ENCODE measurements around the gene CARD10. TPM values are rescaled to one million over a fixed set of nuclear protein-coding genes. Genes with fewer than 3 reads are reported as not detected.

Gene CARD10
- polyA plus RNA-seq, 1 donor (not counting 4 experiments of a cell fraction or from before 2014, with no cell fraction given), result 32.2 TPM

DNA sequence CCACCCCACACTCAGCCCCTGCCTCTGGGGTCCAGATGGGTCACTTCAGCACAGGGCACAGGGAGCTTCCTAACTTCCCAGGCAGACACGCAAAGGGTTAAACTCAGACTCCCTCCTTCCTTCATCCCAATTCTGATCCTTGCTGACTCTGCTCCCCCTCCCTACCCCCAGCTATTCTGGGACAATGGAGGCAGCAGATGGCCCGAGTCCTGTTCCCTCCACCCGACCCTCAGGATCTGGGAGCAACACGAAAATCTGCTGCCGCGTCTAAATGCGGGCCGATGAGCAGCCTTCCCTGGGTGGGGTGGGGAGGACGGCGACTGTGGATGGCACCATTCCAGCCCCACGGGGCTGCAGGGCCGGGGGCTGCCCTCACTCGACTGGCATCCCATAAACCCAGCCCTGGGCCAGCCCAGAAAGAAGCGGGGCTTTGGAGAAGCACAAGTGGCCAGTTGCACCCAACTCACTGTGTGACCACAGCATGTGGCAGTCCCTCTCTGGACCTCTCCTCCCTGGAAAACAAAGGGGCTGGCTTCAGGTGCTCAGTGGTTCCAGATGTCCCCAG lies 51.7 kb downstream of the CARD10 start:
- FAIRE-seq (no peak), DNase-seq (ENCODE audit: low read depth, low spot score) (no peak)
- no peak overlapping the region for H3K9ac ChIP-seq (ENCODE audit: control insufficient read depth, extremely low read depth, insufficient read depth, low read length)
- no peaks in the 10 kb centered on the region for H3K4me1 ChIP-seq (ENCODE audit: control insufficient read depth, extremely low read depth, insufficient read depth, low read length)
- dilution Hi-C loops (cut with MboI; ENCODE audit: extremely low pct_ligation_motif_present, low sequenced_read_pairs), result no loop called here
- no peaks in the 10 kb centered on the region for H3K27me3 ChIP-seq (ENCODE audit: control insufficient read depth, extremely low read depth, insufficient read depth, low read length)
- H3K36me3 ChIP-seq (ENCODE audit: control insufficient read depth in 2 of 2, extremely low read depth in 1 of 2, insufficient read depth in 2 of 2, low read length in 2 of 2), result peaks cover 7 to 21% of the 10 kb centered on the region in 2 experiments
- no peak overlapping the region for H3K27ac ChIP-seq (ENCODE audit: control insufficient read depth, insufficient read depth, low read length)
- H3K9me3 ChIP-seq (ENCODE audit: control insufficient read depth, low read depth, low read length), result no peaks in the 10 kb centered on the region
- H3K79me2 ChIP-seq (ENCODE audit: control insufficient read depth, insufficient read depth, low read length), result no peaks in the 10 kb centered on the region
- TF ChIP-seq, protein P1, sequence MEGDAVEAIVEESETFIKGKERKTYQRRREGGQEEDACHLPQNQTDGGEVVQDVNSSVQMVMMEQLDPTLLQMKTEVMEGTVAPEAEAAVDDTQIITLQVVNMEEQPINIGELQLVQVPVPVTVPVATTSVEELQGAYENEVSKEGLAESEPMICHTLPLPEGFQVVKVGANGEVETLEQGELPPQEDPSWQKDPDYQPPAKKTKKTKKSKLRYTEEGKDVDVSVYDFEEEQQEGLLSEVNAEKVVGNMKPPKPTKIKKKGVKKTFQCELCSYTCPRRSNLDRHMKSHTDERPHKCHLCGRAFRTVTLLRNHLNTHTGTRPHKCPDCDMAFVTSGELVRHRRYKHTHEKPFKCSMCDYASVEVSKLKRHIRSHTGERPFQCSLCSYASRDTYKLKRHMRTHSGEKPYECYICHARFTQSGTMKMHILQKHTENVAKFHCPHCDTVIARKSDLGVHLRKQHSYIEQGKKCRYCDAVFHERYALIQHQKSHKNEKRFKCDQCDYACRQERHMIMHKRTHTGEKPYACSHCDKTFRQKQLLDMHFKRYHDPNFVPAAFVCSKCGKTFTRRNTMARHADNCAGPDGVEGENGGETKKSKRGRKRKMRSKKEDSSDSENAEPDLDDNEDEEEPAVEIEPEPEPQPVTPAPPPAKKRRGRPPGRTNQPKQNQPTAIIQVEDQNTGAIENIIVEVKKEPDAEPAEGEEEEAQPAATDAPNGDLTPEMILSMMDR (optimal IDR thresholded peaks at IDR 0.05 in 1 of 3, IDR thresholded peaks at IDR 0.05 in 1 of 3, conservative IDR thresholded peaks at IDR 0.05 in 1 of 3; ENCODE audit: extremely low read depth in 1 of 3, insufficient read depth in 2 of 3, low read length in 3 of 3), result no peak
- TF ChIP-seq EZH2 (IDR thresholded peaks at IDR 0.05; ENCODE audit: low read length), result no peak
- no peak overlapping the region for H3K4me3 ChIP-seq (ENCODE audit: control insufficient read depth in 2 of 3, extremely low read depth in 1 of 3, insufficient read depth in 2 of 3, low read depth in 1 of 3, low read length in 3 of 3)
- no peaks in the 10 kb centered on the region for H3K9me1 ChIP-seq (ENCODE audit: control insufficient read depth, extremely low read depth, insufficient read depth, low read length)
- no peak overlapping the region for H3K4me2 ChIP-seq (ENCODE audit: control insufficient read depth, extremely low read depth, insufficient read depth, low read depth, low read length)
- no peaks in the 10 kb centered on the region for H4K20me1 ChIP-seq (ENCODE audit: control insufficient read depth, extremely low read depth, insufficient read depth, low read length)
- H2AFZ ChIP-seq (ENCODE audit: control insufficient read depth, low read length), result no peak overlapping the region

GRCh38 chr22:37464181-37464580 lies 55.0 kb downstream of the CARD10 start:
- Histone ChIP-seq H3K9me3 (ENCODE audit: control insufficient read depth, low read depth, low read length) (no peaks in the 10 kb centered on the region), H3K27me3 (ENCODE audit: control insufficient read depth, extremely low read depth, insufficient read depth, low read length) (no peaks in the 10 kb centered on the region), H3K9me1 (ENCODE audit: control insufficient read depth, extremely low read depth, insufficient read depth, low read length) (no peaks in the 10 kb centered on the region), H3K79me2 (ENCODE audit: control insufficient read depth, insufficient read depth, low read length) (no peaks in the 10 kb centered on the region), H3K9ac (ENCODE audit: control insufficient read depth, extremely low read depth, insufficient read depth, low read length) (no peak overlapping the region), H3K27ac (ENCODE audit: control insufficient read depth, insufficient read depth, low read length) (no peak overlapping the region), H3K4me3 (ENCODE audit: control insufficient read depth in 2 of 3, extremely low read depth in 1 of 3, insufficient read depth in 2 of 3, low read depth in 1 of 3, low read length in 3 of 3) (no peak overlapping the region), H3K36me3 (ENCODE audit: control insufficient read depth in 2 of 2, extremely low read depth in 1 of 2, insufficient read depth in 2 of 2, low read length in 2 of 2) (peaks cover 0 to 6% of the 10 kb centered on the region in 2 experiments), H3K4me1 (ENCODE audit: control insufficient read depth, extremely low read depth, insufficient read depth, low read length) (no peaks in the 10 kb centered on the region), H3K4me2 (ENCODE audit: control insufficient read depth, extremely low read depth, insufficient read depth, low read depth, low read length) (no peak overlapping the region), H2AFZ (ENCODE audit: control insufficient read depth, low read length) (no peak overlapping the region), H4K20me1 (ENCODE audit: control insufficient read depth, extremely low read depth, insufficient read depth, low read length) (no peaks in the 10 kb centered on the region)
- dilution Hi-C loops (cut with MboI; ENCODE audit: extremely low pct_ligation_motif_present, low sequenced_read_pairs), result no loop called here
- no peak for DNase-seq (ENCODE audit: low read depth, low spot score)
- TF ChIP-seq, protein P1 (optimal IDR thresholded peaks at IDR 0.05 in 1 of 3, IDR thresholded peaks at IDR 0.05 in 1 of 3, conservative IDR thresholded peaks at IDR 0.05 in 1 of 3; ENCODE audit: extremely low read depth in 1 of 3, insufficient read depth in 2 of 3, low read length in 3 of 3), result no peak
- no peak for TF ChIP-seq EZH2 (IDR thresholded peaks at IDR 0.05; ENCODE audit: low read length)
- no peak for FAIRE-seq

All from keratinocyte (primary cell).